NCI-H2107 (cell line): ENCODE data around the gene GPR143.
"Not testable (repeated sequence)": the region's sequence is repeated elsewhere in the genome, so short reads cannot be mapped to it uniquely, and the experiment has no call there.

Source experiments
- DNase-seq: peaks from one replicate; lab custom pipeline; 2025; lab: John Stamatoyannopoulos, UW

The GPR143 gene

DNA sequence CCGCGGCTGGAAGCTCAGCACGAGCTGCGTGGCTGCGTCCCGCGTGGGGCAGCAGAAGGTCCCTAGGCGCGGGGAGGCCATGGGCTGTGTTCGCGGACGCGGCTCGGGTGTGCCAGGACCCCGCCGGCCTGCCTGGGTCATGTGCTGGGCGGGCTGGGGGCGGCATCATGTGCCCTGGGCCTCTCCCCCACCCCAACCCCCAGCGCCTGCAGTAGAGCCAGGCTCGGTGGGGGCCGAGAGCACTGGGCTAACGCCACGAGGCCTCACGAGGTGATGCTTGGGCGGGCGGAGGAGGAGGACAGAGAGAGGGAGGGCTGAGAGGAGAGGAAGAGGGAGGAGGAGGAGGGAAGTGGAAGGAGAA is at the start of gene GPR143:
GPR143 (minus strand) TSS at position 111 of the 361 bp plus-strand sequence; CDS start at position 81, 30 bp downstream.
- no peak for DNase-seq

DNA sequence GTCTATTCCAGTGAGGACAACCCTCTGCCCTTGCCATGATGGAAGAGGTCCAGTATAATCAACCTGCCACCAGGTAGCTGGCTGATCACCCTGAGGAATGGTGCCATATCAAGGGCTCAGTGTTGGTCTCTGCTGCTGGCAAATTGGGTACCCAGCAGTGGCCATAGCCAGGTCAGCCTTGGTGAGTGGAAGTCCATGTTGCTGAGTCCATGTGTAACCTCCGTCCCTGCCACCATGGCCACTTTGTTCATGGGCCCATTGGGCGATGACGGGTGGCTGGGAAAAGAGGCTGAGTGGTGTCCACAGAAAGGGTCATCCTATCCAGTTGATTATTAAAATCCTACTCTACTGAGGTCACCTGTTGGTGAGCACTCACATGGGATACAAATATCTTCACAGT is 45.4 kb upstream of the GPR143 start:
- DNase-seq: not testable (repeated sequence)

GRCh38 chrX:9809876-9810275 is 44.2 kb upstream of the GPR143 start:
- DNase-seq: not testable (repeated sequence)

- no peak for DNase-seq
Observed at GRCh38 chrX:9807355-9808182, 41.9 kb upstream of the GPR143 start.

DNA sequence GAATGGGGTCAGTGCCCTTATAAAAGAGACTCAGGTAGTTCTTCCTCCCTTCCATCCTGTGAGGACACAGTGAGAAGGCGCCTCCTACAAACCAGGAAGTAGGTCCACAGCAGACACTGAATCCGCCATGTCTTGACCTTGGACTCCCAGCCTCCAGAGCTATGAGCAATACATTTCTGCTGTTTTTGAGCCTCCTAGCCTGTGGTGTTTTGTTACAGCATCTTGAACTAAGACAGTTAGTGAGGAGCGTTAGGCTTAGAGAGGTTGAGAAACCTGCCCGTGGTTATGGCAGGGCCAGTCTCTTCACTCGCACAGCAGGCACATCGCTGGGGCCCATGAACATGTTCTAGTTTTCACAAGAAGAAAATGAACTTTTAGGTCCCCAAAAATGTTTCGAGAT is 40.3 kb upstream of the GPR143 start:
- DNase-seq: no peak

GRCh38 chrX:9804444-9804843 is 38.8 kb upstream of the GPR143 start:
- no peak for DNase-seq

- no peak for DNase-seq
Observed at GRCh38 chrX:9802737-9803136, 37.1 kb upstream of the GPR143 start.

DNA sequence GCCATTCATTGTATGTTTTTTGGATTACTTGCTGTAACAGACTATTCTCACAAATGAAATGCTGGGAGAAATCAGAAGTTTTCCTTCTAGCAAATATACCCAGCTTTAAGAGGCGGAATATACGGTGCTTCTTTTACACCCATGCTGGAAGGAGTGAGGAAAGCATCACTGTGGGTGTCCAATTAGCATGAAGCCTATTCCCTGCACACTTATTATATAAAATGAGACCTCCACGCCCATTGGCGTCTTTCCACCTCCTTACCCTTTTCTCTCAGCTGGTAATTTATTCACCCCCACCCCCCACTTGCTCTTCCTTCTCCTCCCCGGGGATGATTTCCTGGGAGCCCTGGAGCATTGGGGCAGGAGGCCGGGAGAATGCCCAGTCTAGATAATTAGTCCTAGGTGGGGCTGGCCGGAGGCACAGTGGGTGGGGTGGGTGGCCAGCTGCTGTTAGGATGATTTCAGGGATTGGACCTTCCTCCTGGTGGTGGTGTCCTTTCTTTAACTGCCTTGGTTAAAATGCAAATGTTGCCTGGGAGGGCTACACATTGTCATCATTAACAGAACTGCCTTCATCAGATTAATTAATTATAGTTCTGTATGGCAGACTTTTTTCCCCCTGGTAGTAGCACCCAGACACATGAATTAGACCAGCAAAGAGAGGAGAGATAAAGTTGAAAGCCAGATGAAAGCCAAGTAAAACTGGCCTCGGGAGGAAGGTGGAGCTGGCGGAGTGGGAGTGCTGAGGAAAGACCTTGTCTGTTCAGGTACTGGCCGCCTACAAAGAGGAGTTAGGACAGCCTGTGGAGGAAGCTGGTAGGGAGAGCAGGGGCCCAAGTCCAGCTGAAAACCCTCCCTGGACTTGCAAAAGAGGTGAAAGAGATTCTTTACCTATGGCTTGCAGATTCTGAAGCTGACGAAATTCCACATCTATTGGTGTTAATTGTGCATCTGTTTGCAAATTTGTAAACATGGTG is 32.0 kb upstream of the GPR143 start:
- DNase-seq: no peak

- no peak for DNase-seq
Observed at GRCh38 chrX:9794495-9794894, 28.8 kb upstream of the GPR143 start.

DNA sequence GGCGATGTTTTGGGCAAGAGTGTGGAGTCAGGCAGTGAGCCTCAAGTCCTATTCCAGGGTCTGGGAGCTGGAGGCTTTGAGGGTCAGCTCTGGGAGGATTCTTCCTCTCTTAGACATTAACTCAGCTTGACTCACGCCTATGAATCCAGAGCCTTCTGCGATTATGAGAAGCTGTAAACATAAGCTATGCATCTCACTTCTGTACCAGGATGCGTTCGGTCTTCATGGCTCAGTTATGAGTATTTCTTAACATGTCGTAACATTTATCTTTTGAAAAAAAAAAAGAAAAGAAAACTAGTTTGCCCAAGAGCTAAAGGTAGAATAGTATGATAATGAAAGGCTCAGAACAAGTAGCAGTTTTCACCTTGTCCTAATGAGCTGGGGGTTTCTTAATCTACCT is 25.2 kb upstream of the GPR143 start:
- no peak for DNase-seq

DNA sequence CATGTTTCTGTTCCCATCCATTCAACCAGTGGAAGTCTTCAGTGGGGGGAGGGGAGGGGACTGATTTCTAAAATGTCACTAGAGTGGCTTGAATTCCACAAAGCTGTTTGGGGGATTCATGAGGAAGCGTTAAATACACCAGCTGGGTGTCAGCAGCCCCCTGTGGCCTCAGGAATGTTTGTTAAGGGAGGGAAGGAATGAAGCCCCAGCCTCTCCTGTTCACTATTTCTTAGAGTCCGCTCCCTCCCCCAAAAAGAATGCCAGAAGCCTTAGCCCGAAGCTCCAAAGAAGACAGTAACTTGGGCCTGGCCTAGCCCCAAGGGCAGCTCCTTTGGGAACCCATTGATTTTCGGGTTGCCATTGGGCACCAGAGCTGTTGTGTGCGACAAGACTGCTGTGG is 23.9 kb upstream of the GPR143 start:
- DNase-seq: no peak

GRCh38 chrX:9788911-9789310 is 23.3 kb upstream of the GPR143 start:
- no peak for DNase-seq

- no peak for DNase-seq
Observed at GRCh38 chrX:9786798-9787635, 21.4 kb upstream of the GPR143 start.

DNA sequence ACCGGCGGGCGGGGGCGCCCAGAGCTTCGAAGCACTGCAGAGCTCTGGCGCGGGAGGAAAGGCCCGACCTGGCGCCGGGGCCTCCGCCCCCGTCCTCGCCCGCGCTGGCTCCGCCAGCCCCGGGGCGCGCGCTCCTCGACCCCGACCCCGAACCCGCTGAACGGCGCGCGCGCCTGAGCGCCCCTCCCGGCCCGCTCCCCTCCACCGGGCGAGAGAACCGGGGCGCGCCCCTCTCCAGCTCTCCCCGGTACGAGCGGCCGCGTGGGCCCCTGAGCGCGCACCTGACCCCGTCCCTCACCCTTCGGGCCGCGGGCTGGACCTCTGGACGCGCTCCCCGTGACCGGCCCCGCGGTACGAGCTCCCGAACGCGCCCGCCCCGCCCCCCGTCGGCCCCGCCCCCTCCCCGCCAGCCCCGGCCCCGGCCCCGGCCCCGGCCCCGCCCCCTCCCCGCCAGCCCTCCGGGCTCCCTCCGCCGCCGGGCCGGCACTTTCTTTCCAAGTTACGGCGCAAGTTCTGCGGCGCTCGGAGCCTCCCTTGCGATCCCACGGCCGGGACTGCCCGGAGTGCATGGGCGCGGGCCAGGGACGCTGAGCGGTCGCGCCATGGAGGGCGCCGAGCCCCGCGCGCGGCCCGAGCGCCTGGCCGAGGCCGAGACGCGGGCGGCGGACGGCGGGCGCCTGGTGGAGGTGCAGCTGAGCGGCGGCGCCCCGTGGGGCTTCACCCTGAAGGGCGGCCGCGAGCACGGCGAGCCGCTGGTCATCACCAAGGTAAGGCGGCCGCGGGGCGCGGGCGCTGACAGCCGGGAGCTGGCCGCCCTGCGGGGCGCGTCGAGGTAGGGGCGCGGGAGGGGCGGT is 20.5 kb upstream of the GPR143 start, which contains the start of gene SHROOM2:
SHROOM2 (plus strand) TSS at position 486 of the 854 bp plus-strand sequence; CDS start at position 603, 117 bp downstream.
- DNase-seq: no peak

DNA sequence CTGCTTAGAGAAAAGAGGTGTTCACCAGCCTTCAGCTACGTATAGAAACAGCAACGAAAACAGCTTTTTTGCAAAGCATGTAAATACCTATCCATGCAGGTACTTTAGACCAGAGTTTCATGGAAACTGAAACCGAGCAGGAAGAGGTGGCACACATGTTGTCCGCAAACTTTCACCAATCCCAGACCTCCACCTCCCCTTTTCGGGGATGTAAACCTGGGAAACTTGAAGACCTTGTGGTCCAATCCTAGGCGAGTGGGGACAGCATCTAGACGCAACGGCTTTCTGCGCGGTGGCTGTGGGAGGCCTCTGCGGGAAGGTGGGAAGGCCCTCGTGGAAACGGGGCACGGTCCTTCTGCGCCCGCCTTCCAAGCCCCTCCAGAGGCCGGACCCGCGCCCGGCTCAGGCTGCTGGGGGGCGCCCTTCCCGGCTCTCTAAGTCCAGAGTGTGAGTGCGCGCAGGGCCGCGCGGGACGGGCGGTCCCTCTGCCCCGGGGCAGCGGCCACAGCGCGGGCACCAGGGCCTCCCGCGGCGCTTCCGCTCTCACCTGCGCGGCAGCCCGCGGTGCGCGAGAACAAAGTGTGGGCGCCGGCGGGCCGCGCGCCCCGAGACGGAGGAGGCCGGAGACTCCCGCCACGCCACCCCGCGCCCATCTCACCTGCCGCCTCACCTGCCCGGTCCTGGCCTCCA is 19.8 kb upstream of the GPR143 start:
- no peak for DNase-seq

- no peak for DNase-seq
Observed at GRCh38 chrX:9784332-9784731, 18.7 kb upstream of the GPR143 start.

- no peak for DNase-seq
Observed at GRCh38 chrX:9781941-9782340, 16.3 kb upstream of the GPR143 start.

DNA sequence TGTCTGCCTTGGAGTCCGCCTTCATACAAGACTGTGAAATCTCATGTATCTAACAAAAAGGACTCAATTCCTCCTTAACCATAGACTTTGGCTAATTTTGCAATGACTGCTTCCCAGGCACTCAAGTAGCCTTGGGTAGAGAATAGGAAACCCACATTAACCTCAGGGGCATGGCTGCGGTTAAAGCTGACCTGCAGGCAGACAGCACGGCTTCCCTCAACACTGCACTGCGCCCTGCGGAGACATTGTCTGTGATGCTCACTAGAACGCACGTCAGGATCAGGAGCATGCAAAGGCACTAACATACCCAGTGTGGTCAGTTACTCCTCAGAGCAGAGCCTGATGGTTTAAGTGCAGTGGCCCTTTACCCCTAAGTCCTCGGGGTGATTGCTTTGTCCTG is 10.3 kb upstream of the GPR143 start:
- DNase-seq: no peak

DNA sequence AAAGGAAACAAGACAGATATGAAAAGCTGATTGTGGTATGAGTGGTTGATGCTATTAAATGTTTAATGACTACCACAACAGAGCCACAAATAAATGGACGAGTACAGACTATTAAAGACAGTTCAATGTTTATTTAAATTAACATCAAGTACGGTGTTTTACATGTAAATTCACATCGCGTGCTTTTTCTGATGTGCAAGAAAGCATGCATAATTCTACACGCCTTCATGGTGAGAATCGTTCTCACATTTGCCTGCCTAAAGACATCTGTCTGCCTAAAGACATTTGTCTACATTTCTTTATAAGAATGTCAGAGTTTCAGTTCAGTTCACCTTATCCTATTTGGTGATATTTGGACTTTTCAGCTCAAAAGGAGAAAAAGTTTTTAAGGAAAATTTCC is 7.3 kb upstream of the GPR143 start:
- DNase-seq: no peak

DNA sequence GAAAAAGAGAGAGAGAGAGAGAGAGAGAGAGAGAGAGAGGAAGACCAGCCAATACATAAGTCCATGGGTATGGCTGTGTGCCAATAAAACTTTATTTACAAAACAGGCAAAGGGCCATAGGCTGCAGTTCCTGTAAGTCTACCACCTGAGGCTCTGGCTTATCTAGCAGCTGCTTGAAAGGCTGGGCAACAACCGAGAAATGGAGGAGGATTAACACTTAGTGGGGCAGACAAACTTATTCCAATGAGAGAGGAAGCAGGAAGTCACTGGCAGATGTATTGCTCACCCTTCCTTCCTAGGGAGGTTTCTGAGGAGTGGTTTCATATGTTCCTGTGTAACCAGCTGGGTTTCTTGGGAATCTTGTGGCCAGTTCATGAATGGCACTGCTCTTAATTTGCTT is 4.7 kb upstream of the GPR143 start:
- DNase-seq: no peak
